ENCODE measurements around the gene CALN1. TPM values are rescaled to one million over a fixed set of nuclear protein-coding genes. Genes with fewer than 3 reads are reported as not detected.

The CALN1 gene
- total and polyA plus RNA-seq, 9 of the 15 experiments (the other 6 are each of a cell fraction or from before 2014, with no cell fraction given): 1.4 to 7.5 (median 3.3) TPM

DNA sequence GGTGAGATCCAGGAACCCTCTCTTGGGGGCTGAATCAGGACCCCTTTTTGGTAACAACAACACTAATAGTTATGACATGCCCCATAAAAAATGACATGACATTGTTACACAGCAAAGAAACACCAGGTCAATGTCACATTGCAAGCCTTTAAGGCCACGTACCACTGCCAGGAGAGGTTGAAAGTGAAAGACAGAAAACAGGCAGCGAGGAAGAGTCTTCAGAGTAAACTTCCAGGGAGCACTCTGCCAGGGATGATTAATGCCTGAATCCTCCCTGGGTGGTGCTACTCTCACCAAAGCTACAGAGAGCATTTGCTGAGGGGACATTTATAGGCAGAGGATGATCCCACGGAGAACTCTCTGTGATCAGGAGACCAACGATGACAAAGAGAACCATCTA lies 551.6 kb downstream of the CALN1 start:
- H2AFZ ChIP-seq (ENCODE audit: low read depth, low read length): no peak overlapping the region
- H3K9me3 ChIP-seq (replicated peaks; ENCODE audit: control insufficient read depth, insufficient read depth, low read depth, low read length): no peaks in the 10 kb centered on the region
- CTCF ChIA-PET (ENCODE audit: low intra/inter-chr PET ratio): no interaction called here
- no peaks in the 10 kb centered on the region for H3K36me3 ChIP-seq (ENCODE audit: control insufficient read depth, insufficient read depth, low read length)
- H3K27me3 ChIP-seq (ENCODE audit: control insufficient read depth in 2 of 2, insufficient read depth in 2 of 2, low read length in 2 of 2): no peaks in the 10 kb centered on the region; a peak in 1 of 5 replicates
- no peak overlapping the region for H3K4me3 ChIP-seq
- POLR2A ChIA-PET: no interaction called here
- no peak for ATAC-seq
- 5% methylated on average over 4 of the region's 4 CpGs for WGBS (ENCODE audit: insufficient coverage, low coverage, missing lambda C conversion rate)
- peaks cover 2% of the 10 kb centered on the region for H3K9me1 ChIP-seq (ENCODE audit: control insufficient read depth, insufficient read depth, low read length)
- in situ Hi-C loops (cut with MboI): no loop called here
- no peak for DNase-seq (ENCODE audit: extremely low read depth in 1 of 4, low spot score in 3 of 4)
- H3K79me2 ChIP-seq (ENCODE audit: control insufficient read depth, insufficient read depth, low read length): no peaks in the 10 kb centered on the region
- H3K27ac ChIP-seq (ENCODE audit: extremely low read depth, low read depth, low read length): no peak overlapping the region
- H3K4me1 ChIP-seq (replicated peaks in 1 of 2; ENCODE audit: control insufficient read depth in 2 of 2, insufficient read depth in 2 of 2, low read length in 2 of 2): no peaks in the 10 kb centered on the region; a peak in 1 of 5 replicates
- no TSS peak for BruUV-seq (replicated peaks)
- FAIRE-seq: no peak
- intact Hi-C loops (cut with micrococcal nuclease): no loop called here
- no peak overlapping the region for H3K4me2 ChIP-seq (ENCODE audit: insufficient read depth, low read length)
- no peaks in the 10 kb centered on the region for H4K20me1 ChIP-seq (replicated peaks; ENCODE audit: control insufficient read depth, insufficient read depth, low read length)
- no peak overlapping the region for H3K9ac ChIP-seq (ENCODE audit: insufficient read depth in 1 of 2, low read depth in 2 of 2, low read length in 2 of 2)
- TF ChIP-seq TAF9B (IDR thresholded peaks at IDR 0.05; ENCODE audit: partially characterized antibody) (no peak), ZNF263 (CRISPR knock-in tag; IDR thresholded peaks at IDR 0.05; ENCODE audit: borderline replicate concordance) (no peak), ZNF77 (CRISPR knock-in tag; IDR thresholded peaks at IDR 0.05) (no peak), KDM5B (IDR thresholded peaks at IDR 0.05; ENCODE audit: insufficient replicate concordance, low read depth, low read length) (no peak), NR2C2 (CRISPR knock-in tag; IDR thresholded peaks at IDR 0.05) (no peak), NR2C2 (tag; IDR thresholded peaks at IDR 0.05) (no peak), ZSCAN29 (IDR thresholded peaks at IDR 0.05) (no peak), ZNF124 (CRISPR knock-in tag; IDR thresholded peaks at IDR 0.05) (no peak), PCBP1 (IDR thresholded peaks at IDR 0.05; ENCODE audit: low read depth, low read length, poor library complexity, severe bottlenecking) (no peak), ZNF134 (CRISPR knock-in tag; conservative IDR thresholded peaks at IDR 0.05) (no peak), LEF1 (IDR thresholded peaks at IDR 0.05) (no peak), HDAC8 (tag; IDR thresholded peaks at IDR 0.05) (no peak), C11orf30 (IDR thresholded peaks at IDR 0.05; ENCODE audit: low read depth) (no peak), PHF21A (IDR thresholded peaks at IDR 0.05; ENCODE audit: borderline replicate concordance, low read depth) (no peak)
- TF ChIP-seq, protein P1, sequence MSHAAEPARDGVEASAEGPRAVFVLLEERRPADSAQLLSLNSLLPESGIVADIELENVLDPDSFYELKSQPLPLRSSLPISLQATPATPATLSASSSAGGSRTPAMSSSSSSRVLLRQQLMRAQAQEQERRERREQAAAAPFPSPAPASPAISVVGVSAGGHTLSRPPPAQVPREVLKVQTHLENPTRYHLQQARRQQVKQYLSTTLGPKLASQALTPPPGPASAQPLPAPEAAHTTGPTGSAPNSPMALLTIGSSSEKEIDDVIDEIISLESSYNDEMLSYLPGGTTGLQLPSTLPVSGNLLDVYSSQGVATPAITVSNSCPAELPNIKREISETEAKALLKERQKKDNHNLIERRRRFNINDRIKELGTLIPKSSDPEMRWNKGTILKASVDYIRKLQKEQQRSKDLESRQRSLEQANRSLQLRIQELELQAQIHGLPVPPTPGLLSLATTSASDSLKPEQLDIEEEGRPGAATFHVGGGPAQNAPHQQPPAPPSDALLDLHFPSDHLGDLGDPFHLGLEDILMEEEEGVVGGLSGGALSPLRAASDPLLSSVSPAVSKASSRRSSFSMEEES (CRISPR knock-in tag; IDR thresholded peaks at IDR 0.05): no peak
